Skeletal muscle tissue (tissue), 4 donors: ENCODE data around the gene SON. TPM values are rescaled to one million over a fixed set of nuclear protein-coding genes. Genes with fewer than 3 reads are reported as not detected.

Source experiments
- H3K27ac ChIP-seq: one replicate; pipeline ENCODE4 v1.7.0; 2013; ENCODE audit warnings: mild to moderate bottlenecking, low read depth, low read length, inconsistent platforms
- H3K27me3 ChIP-seq, 3 donors: one replicate each; pipeline ENCODE4 v1.7.0; 2013; ENCODE audit warnings: low read length in 3 of 3; ENCODE audit not compliant: control insufficient read depth in 3 of 3, insufficient read depth in 3 of 3
- H3K36me3 ChIP-seq, 3 donors: one replicate each; pipeline ENCODE4 v1.7.0; 2013; ENCODE audit warnings: low read length in 3 of 3; ENCODE audit not compliant: control insufficient read depth in 3 of 3, insufficient read depth in 3 of 3
- H3K4me1 ChIP-seq, 3 donors: one replicate each; pipeline ENCODE4 v1.7.0; 2013; ENCODE audit warnings: low read length in 3 of 3, mild to moderate bottlenecking in 3 of 3; ENCODE audit not compliant: control insufficient read depth in 3 of 3, insufficient read depth in 3 of 3
- H3K4me3 ChIP-seq, 3 donors: one replicate each; pipeline ENCODE4 v1.7.0; 2013; ENCODE audit warnings: low read length in 3 of 3
- H3K9ac ChIP-seq, 3 donors: one replicate each; pipeline ENCODE4 v1.7.0; 2013; ENCODE audit warnings: low read length in 3 of 3, mild to moderate bottlenecking in 3 of 3, moderate library complexity in 2 of 3, low read depth in 1 of 3
- H3K9me3 ChIP-seq, 3 donors: one replicate each; pipeline ENCODE4 v1.7.0; 2013; ENCODE audit warnings: low read length in 3 of 3; ENCODE audit not compliant: control insufficient read depth in 3 of 3
- total RNA-seq: library from RNA; depleted of rRNA; stranded (reverse); fragments of >200 nt; gene quantifications from one replicate; pipeline ENCODE4 v1.2.3, GENCODE V29; 2014
- donor health status: Osteomylitis.

The SON gene
- total RNA-seq, 1 donor from 2014 or later = 103 TPM

- peak within 1 kb of the TSS; percentile 100 for H3K9ac ChIP-seq
- H3K27me3 ChIP-seq = no peaks in the 10 kb centered on the region
- H3K4me3 ChIP-seq = peak within 1 kb of the TSS; percentile 97 to 98 (median 98)
- H3K9me3 ChIP-seq = no peaks in the 10 kb centered on the region
- H3K36me3 ChIP-seq = peaks cover 2 to 16% (median 9%) of the 10 kb centered on the region in 3 donors
- peaks cover 11 to 25% (median 18%) of the 10 kb centered on the region in 3 donors for H3K4me1 ChIP-seq
- peak within 1 kb of the TSS; percentile 100 for H3K27ac ChIP-seq
These were observed 840 bp upstream of the SON start, which contains the start of gene GART for GRCh38 chr21:33541756-33542639. Gene GART, minus strand, starts transcription at chr21:33542117. Its CDS starts 2,802 bp downstream, at chr21:33539315.

GRCh38 chr21:33543505-33544129 lies 779 bp downstream of the SON start:
- H3K9me3 ChIP-seq = no peaks in the 10 kb centered on the region
- H3K36me3 ChIP-seq = peaks cover 0 to 11% (median 0%) of the 10 kb centered on the region in 3 donors
- H3K4me1 ChIP-seq = peaks cover 11 to 28% (median 18%) of the 10 kb centered on the region in 3 donors
- H3K9ac ChIP-seq = peak overlapping the region; percentile 97 to 100 (median 100)
- H3K27me3 ChIP-seq = no peaks in the 10 kb centered on the region
- peak overlapping the region; percentile 91 to 98 (median 98) for H3K4me3 ChIP-seq
- H3K27ac ChIP-seq = peak overlapping the region; percentile 100

GRCh38 chr21:33544451-33545195 lies 1.8 kb downstream of the SON start:
- Histone ChIP-seq H3K27me3 (no peaks in the 10 kb centered on the region), H3K4me3 (peak overlapping the region; percentile 91 to 98 (median 98)), H3K9ac (peak overlapping the region; percentile 97 to 100 (median 100)), H3K27ac (no peak overlapping the region), H3K4me1 (peaks cover 11 to 28% (median 18%) of the 10 kb centered on the region in 3 donors), H3K36me3 (peaks cover 2 to 9% (median 6%) of the 10 kb centered on the region in 3 donors), H3K9me3 (no peaks in the 10 kb centered on the region)

GRCh38 chr21:33546086-33546485 lies 3.2 kb downstream of the SON start:
- no peak overlapping the region for H3K4me3 ChIP-seq
- peaks cover 11 to 27% (median 14%) of the 10 kb centered on the region in 3 donors for H3K4me1 ChIP-seq
- H3K9me3 ChIP-seq = no peaks in the 10 kb centered on the region
- H3K27me3 ChIP-seq = no peaks in the 10 kb centered on the region
- no peak overlapping the region for H3K27ac ChIP-seq
- no peak overlapping the region for H3K9ac ChIP-seq
- H3K36me3 ChIP-seq = peaks cover 16 to 24% (median 21%) of the 10 kb centered on the region in 3 donors

DNA sequence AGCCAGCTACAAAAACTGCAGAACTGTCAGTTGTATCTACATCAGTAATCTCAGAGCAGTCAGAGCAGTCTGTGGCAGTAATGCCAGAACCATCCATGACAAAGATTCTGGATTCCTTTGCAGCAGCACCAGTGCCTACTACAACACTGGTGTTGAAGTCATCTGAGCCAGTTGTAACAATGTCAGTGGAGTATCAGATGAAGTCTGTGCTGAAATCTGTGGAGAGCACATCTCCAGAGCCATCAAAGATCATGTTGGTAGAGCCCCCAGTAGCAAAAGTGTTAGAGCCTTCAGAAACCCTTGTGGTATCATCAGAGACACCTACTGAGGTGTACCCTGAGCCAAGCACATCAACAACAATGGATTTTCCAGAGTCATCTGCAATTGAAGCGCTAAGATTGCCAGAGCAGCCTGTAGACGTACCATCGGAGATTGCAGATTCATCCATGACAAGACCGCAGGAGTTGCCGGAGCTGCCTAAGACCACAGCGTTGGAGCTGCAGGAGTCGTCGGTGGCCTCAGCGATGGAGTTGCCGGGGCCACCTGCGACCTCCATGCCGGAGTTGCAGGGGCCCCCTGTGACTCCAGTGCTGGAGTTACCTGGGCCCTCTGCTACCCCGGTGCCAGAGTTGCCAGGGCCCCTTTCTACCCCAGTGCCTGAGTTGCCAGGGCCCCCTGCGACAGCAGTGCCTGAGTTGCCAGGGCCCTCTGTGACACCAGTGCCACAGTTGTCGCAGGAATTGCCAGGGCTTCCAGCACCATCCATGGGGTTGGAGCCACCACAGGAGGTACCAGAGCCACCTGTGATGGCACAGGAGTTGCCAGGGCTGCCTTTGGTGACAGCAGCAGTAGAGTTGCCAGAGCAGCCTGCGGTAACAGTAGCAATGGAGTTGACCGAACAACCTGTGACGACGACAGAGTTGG lies 7.3 kb downstream of the SON start:
- Histone ChIP-seq H3K9ac (no peak overlapping the region), H3K36me3 (peaks cover 52 to 58% (median 56%) of the 10 kb centered on the region in 3 donors), H3K27ac (no peak overlapping the region), H3K4me1 (peaks cover 0 to 11% (median 6%) of the 10 kb centered on the region in 3 donors), H3K4me3 (no peak overlapping the region), H3K27me3 (no peaks in the 10 kb centered on the region), H3K9me3 (no peaks in the 10 kb centered on the region)

DNA sequence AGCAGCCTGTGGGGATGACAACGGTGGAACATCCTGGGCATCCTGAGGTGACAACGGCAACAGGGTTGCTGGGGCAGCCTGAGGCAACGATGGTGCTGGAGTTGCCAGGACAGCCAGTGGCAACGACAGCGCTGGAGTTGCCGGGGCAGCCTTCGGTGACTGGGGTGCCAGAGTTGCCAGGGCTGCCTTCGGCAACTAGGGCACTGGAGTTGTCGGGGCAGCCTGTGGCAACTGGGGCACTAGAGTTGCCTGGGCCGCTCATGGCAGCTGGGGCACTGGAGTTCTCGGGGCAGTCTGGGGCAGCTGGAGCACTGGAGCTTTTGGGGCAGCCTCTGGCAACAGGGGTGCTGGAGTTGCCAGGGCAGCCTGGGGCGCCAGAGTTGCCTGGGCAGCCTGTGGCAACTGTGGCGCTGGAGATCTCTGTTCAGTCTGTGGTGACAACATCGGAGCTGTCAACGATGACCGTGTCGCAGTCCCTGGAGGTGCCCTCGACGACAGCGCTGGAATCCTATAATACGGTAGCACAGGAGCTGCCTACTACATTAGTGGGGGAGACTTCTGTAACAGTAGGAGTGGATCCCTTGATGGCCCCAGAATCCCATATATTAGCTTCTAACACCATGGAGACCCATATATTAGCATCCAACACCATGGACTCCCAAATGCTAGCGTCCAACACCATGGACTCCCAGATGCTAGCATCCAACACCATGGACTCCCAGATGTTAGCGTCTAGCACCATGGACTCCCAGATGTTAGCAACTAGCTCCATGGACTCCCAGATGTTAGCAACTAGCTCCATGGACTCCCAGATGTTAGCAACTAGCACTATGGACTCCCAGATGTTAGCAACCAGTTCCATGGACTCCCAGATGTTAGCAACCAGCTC lies 8.2 kb downstream of the SON start:
- Histone ChIP-seq H3K9me3 (no peaks in the 10 kb centered on the region), H3K4me1 (peaks cover 0 to 3% (median 2%) of the 10 kb centered on the region in 3 donors), H3K27me3 (no peaks in the 10 kb centered on the region), H3K36me3 (peaks cover 53 to 59% (median 56%) of the 10 kb centered on the region in 3 donors), H3K9ac (no peak overlapping the region), H3K27ac (no peak overlapping the region), H3K4me3 (no peak overlapping the region)

DNA sequence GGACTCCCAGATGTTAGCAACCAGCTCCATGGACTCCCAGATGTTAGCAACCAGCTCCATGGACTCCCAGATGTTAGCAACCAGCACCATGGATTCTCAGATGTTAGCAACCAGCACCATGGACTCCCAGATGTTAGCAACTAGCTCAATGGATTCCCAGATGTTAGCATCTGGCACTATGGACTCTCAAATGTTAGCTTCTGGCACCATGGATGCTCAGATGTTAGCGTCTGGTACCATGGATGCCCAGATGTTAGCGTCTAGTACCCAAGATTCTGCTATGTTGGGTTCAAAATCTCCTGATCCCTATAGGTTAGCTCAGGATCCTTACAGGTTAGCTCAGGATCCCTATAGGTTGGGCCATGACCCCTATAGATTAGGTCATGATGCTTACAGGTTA lies 8.8 kb downstream of the SON start:
- peaks cover 0 to 4% (median 3%) of the 10 kb centered on the region in 3 donors for H3K4me1 ChIP-seq
- no peak overlapping the region for H3K9ac ChIP-seq
- no peaks in the 10 kb centered on the region for H3K9me3 ChIP-seq
- no peaks in the 10 kb centered on the region for H3K27me3 ChIP-seq
- H3K4me3 ChIP-seq = no peak overlapping the region
- no peak overlapping the region for H3K27ac ChIP-seq
- peaks cover 55 to 63% (median 59%) of the 10 kb centered on the region in 3 donors for H3K36me3 ChIP-seq

DNA sequence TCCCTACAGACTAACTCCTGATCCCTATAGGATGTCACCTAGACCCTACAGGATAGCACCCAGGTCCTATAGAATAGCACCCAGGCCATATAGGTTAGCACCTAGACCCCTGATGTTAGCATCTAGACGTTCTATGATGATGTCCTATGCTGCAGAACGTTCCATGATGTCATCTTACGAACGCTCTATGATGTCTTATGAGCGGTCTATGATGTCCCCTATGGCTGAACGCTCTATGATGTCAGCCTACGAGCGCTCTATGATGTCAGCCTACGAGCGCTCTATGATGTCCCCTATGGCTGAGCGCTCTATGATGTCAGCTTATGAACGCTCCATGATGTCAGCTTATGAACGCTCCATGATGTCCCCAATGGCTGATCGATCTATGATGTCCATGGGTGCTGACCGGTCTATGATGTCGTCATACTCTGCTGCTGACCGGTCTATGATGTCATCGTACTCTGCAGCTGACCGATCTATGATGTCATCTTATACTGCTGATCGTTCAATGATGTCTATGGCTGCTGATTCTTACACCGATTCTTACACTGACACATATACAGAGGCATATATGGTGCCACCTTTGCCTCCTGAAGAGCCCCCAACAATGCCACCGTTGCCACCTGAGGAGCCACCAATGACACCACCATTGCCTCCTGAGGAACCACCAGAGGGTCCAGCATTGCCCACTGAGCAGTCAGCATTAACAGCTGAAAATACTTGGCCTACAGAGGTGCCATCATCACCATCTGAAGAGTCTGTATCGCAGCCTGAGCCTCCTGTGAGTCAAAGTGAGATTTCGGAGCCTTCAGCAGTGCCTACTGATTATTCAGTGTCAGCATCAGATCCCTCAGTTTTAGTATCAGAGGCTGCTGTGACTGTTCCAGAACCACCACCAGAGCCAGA lies 9.5 kb downstream of the SON start:
- Histone ChIP-seq H3K27me3 (no peaks in the 10 kb centered on the region), H3K9me3 (no peaks in the 10 kb centered on the region), H3K4me3 (no peak overlapping the region), H3K9ac (no peak overlapping the region), H3K4me1 (peaks cover 0 to 4% (median 3%) of the 10 kb centered on the region in 3 donors), H3K27ac (no peak overlapping the region), H3K36me3 (peaks cover 59 to 69% (median 59%) of the 10 kb centered on the region in 3 donors)
